CD4-positive, alpha-beta T cell (primary cell): ENCODE results near the gene PRKAA2. TPM values are rescaled to one million over a fixed set of nuclear protein-coding genes. Genes with fewer than 3 reads are reported as not detected.

Source experiments
- ATAC-seq: fragments of 200-7000 bp; cut with Tn5 transposase; one replicate; pipeline ENCODE4 v1.10.0; 2022; ENCODE audit warnings: mild to moderate bottlenecking; ENCODE audit not compliant: poor library complexity
- CTCF ChIA-PET: fragments of 350-600 bp; sonication (Branson Sonifier 250); formaldehyde crosslinking; loops from one replicate; lab custom pipeline; 2021; ENCODE audit warnings: antibody characterized with exemption, inconsistent platforms; lab: Charles Lee
- POLR2A ChIA-PET: fragments of 350-600 bp; sonication (Branson Sonifier 250); formaldehyde crosslinking; loops from one replicate; lab custom pipeline; 2021; ENCODE audit warnings: antibody characterized with exemption, inconsistent platforms; lab: Charles Lee
- DNase-seq, 14 experiments: peaks; one replicate each; pipeline ENCODE4 v3.0.0-alpha.2; 2013 to 2020; ENCODE audit warnings: mixed read lengths in 2 of 14
- H3K27ac ChIP-seq, 2 donors: one replicate each; pipeline versions ENCODE4 v1.5.1 to v1.7.0; 2013; ENCODE audit warnings: low read length in 2 of 2, low read depth in 1 of 2, mild to moderate bottlenecking in 1 of 2
- H3K27me3 ChIP-seq, 2 experiments: 1 replicate in 1 of 2; 2 replicates in 1 of 2; pipeline versions ENCODE4 v1.6.1 to v1.7.0; 2013; ENCODE audit warnings: low read length in 2 of 2, control low read depth in 1 of 2, mild to moderate bottlenecking in 1 of 2, moderate library complexity in 1 of 2; ENCODE audit not compliant: insufficient read depth in 2 of 2, control insufficient read depth in 1 of 2
- H3K36me3 ChIP-seq: one replicate; pipeline ENCODE4 v1.6.1; 2013; ENCODE audit warnings: low read length, control low read depth; ENCODE audit not compliant: insufficient read depth
- H3K4me1 ChIP-seq: one replicate; pipeline ENCODE4 v1.6.1; 2013; ENCODE audit warnings: low read length, control low read depth; ENCODE audit not compliant: insufficient read depth
- H3K4me3 ChIP-seq: one replicate; pipeline ENCODE4 v1.5.1; 2013; ENCODE audit warnings: mild to moderate bottlenecking, low read length, moderate library complexity
- H3K9me3 ChIP-seq, 2 experiments: 1 replicate in 1 of 2; 2 replicates in 1 of 2; pipeline versions ENCODE4 v1.6.1 to v1.7.0; 2013; ENCODE audit warnings: low read length in 2 of 2, mild to moderate bottlenecking in 2 of 2, control low read depth in 1 of 2, moderate library complexity in 1 of 2; ENCODE audit not compliant: control insufficient read depth in 1 of 2, insufficient read depth in 1 of 2
- H3K27ac Mint-ChIP-seq: one replicate; pipeline ENCODE4 v1.8.0; 2020; ENCODE audit warnings: mixed read lengths
- H3K27me3 Mint-ChIP-seq: one replicate; pipeline ENCODE4 v1.8.0; 2021; ENCODE audit warnings: mixed read lengths
- H3K36me3 Mint-ChIP-seq: one replicate; pipeline ENCODE4 v1.8.0; 2021; ENCODE audit warnings: low read depth, mixed read lengths
- H3K4me1 Mint-ChIP-seq: one replicate; pipeline ENCODE4 v1.8.0; 2021; ENCODE audit warnings: low read depth, mixed read lengths
- H3K4me3 Mint-ChIP-seq: one replicate; pipeline ENCODE4 v1.8.0; 2020; ENCODE audit warnings: mild to moderate bottlenecking, mixed read lengths
- H3K9me3 Mint-ChIP-seq: one replicate; pipeline ENCODE4 v1.8.0; 2020; ENCODE audit warnings: mixed read lengths
- CTCF ChIP-seq: fragments of 200-600 bp; IDR thresholded peaks from one replicate; pipeline ENCODE4 v1.8.0; 2022; ENCODE audit warnings: antibody characterized with exemption, mild to moderate bottlenecking
- intact Hi-C, 2 experiments: fragments of 100-400 bp; cut with DNase I in 1 of 2; cut with micrococcal nuclease in 1 of 2; formaldehyde crosslinking; loops; one replicate each; pipeline versions ENCODE4 v1.15.1 to v1.9.0; 2023 to 2025; cut with DNase I, micrococcal nuclease
- total RNA-seq, 174 experiments: library from RNA in 2 of 174; stranded (reverse) in 2 of 174; gene quantifications; one replicate each; pipeline ENCODE4 v1.2.3 and lab custom pipeline; 2021 to 2026

Gene PRKAA2
- total RNA-seq, 2 experiments from 2014 or later = not detected

- Histone ChIP-seq H3K4me1 (no peaks in the 10 kb centered on the region), H3K4me3 (no peak overlapping the region), H3K36me3 (no peaks in the 10 kb centered on the region), H3K27me3 (no peaks in the 10 kb centered on the region), H3K9me3 (no peaks in the 10 kb centered on the region), H3K27ac (no peak overlapping the region)
- POLR2A ChIA-PET = no interaction called here
- Mint-ChIP-seq H3K9me3 (no peaks in the 10 kb centered on the region), H3K27me3 (peaks cover 26% of the 10 kb centered on the region), H3K36me3 (no peaks in the 10 kb centered on the region), H3K27ac (no peak overlapping the region), H3K4me1 (no peaks in the 10 kb centered on the region), H3K4me3 (no peak overlapping the region)
- ATAC-seq = no peak
- intact Hi-C loops = loop anchor here in 1 of 2 experiments (5.0 kb wide), 2 partner anchors 1426 to 1571 kb away; no protein-coding TSS in a partner anchor
- CTCF ChIA-PET = no interaction called here
- TF ChIP-seq CTCF = no peak
- no peak for DNase-seq
These were observed 68.0 kb downstream of the PRKAA2 start for GRCh38 chr1:56713112-56713511.

DNA sequence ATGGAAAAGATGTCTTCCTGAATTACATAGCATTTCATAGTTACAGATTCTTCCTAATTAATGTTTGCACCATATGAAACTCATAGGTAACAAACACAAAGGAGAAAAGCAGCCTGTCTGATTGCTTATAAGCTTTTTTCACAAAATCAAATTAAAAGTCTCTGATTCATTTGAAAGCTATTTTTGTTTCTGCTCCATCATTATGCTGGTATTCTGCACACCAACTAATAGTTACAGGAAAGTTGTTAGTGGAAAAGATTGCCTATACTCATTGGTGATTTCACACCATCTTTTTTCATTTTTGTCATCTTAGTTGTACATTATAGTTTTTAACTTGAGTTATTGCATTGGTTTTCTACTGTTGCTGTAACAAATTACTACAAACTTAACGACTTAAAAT lies 70.0 kb downstream of the PRKAA2 start:
- peaks cover 15% of the 10 kb centered on the region for H3K27me3 Mint-ChIP-seq
- CTCF ChIA-PET = no interaction called here
- no peaks in the 10 kb centered on the region for H3K36me3 Mint-ChIP-seq

DNA sequence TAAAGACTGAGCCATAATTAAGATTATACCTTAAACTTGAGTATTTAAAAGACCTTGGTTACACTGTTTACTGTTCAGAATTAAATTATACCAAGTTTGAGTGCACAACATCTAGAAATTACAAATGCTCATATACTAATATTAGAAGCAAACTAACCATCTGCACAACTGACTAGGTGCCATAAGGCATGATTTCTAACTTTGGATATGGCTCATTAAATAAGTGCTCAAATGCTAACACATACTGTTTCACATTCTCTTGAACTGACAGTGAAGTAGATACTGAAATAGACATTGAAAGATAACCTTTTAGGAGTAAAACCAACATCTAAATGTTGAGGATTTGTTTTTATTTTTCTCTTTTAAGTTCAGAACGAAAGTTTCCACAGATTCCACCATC lies 74.1 kb downstream of the PRKAA2 start:
- Mint-ChIP-seq H3K27me3 (peaks cover 6% of the 10 kb centered on the region), H3K36me3 (no peaks in the 10 kb centered on the region), H3K4me3 (no peak overlapping the region), H3K9me3 (no peaks in the 10 kb centered on the region), H3K4me1 (no peaks in the 10 kb centered on the region), H3K27ac (no peak overlapping the region)
- TF ChIP-seq CTCF = no peak
- Histone ChIP-seq H3K27ac (no peak overlapping the region), H3K27me3 (peaks cover 0 to 7% of the 10 kb centered on the region in 2 experiments), H3K9me3 (no peaks in the 10 kb centered on the region), H3K4me1 (no peaks in the 10 kb centered on the region), H3K4me3 (no peak overlapping the region), H3K36me3 (no peaks in the 10 kb centered on the region)
- CTCF ChIA-PET = no interaction called here
- intact Hi-C loops = no loop called here
- DNase-seq (no peak), ATAC-seq (no peak)
- POLR2A ChIA-PET = no interaction called here

More for the DNA sequence above, 70.0 kb downstream of the PRKAA2 start:
- no peak for TF ChIP-seq CTCF
- POLR2A ChIA-PET = interaction anchor here (0.5 kb wide), 1 partner anchor 51 kb away, joined by 3 read pairs; no protein-coding TSS in a partner anchor
- Histone ChIP-seq H3K9me3 (no peaks in the 10 kb centered on the region), H3K4me3 (no peak overlapping the region), H3K36me3 (no peaks in the 10 kb centered on the region), H3K4me1 (no peaks in the 10 kb centered on the region), H3K27ac (no peak overlapping the region), H3K27me3 (no peaks in the 10 kb centered on the region)
- ATAC-seq (no peak), DNase-seq (no peak)
- intact Hi-C loops = no loop called here
- Mint-ChIP-seq H3K27ac (no peak overlapping the region), H3K4me3 (no peak overlapping the region), H3K9me3 (no peaks in the 10 kb centered on the region), H3K4me1 (no peaks in the 10 kb centered on the region)
